GM19023 (cell line): Measurements from ENCODE around the gene RPAP3.
A peak's percentile ranks its signal among the peaks of the same experiment; 100 is the strongest.

Source experiments
- ATAC-seq: cut with Tn5 transposase; IDR thresholded peaks from one replicate; pipeline ENCODE4 v1.9.1; 2021; ENCODE audit warnings: mild to moderate bottlenecking, moderate library complexity; ENCODE audit not compliant: unreplicated experiment

RPAP3 gene, protein sequence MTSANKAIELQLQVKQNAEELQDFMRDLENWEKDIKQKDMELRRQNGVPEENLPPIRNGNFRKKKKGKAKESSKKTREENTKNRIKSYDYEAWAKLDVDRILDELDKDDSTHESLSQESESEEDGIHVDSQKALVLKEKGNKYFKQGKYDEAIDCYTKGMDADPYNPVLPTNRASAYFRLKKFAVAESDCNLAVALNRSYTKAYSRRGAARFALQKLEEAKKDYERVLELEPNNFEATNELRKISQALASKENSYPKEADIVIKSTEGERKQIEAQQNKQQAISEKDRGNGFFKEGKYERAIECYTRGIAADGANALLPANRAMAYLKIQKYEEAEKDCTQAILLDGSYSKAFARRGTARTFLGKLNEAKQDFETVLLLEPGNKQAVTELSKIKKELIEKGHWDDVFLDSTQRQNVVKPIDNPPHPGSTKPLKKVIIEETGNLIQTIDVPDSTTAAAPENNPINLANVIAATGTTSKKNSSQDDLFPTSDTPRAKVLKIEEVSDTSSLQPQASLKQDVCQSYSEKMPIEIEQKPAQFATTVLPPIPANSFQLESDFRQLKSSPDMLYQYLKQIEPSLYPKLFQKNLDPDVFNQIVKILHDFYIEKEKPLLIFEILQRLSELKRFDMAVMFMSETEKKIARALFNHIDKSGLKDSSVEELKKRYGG

DNA sequence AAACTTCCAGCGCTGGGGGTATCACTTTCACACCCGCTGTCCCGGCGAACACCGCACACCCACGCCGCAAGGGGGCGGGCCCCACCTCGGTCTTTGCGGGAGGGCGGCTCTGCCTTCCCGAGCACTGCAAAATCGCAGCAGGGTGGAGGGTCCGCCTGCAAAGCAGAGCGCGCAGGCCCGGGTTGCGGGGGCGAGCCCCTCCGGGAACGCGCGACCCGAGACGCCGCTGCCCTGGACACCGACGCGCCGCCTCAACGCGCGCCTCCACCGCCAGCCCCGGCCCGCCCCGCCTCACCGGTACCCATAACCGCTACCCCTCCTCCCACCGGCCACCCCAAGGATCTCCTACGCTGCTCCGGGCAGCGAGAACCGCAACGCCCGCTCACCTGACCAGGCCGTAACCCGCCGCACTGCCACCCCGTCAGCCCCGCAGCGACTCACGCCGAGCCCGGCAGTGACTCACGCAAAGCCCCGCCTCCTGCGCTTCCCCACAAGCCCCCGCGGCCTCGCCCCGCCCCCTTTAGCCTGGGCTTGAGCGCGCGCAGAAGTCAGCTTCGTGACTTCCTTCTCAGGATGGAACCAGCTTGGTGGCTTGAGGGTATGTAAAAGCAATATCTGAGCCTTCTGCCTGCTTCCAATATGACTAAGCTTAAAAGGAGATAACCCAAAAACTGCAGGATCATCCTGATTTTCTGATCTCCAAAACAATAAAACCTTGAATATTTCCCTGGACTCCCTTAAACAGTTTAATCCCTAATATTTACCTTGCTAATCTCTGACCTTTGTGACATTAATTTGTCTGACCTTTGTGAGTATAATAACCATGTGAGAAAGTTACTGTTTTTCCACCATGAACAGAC is at the start of gene RPAP3:
Gene RPAP3 (minus strand): TSS at position 465 of the 860 bp plus-strand sequence. CDS start 3,190 bp downstream, outside the sequence.
- ATAC-seq: peak; percentile 85

DNA sequence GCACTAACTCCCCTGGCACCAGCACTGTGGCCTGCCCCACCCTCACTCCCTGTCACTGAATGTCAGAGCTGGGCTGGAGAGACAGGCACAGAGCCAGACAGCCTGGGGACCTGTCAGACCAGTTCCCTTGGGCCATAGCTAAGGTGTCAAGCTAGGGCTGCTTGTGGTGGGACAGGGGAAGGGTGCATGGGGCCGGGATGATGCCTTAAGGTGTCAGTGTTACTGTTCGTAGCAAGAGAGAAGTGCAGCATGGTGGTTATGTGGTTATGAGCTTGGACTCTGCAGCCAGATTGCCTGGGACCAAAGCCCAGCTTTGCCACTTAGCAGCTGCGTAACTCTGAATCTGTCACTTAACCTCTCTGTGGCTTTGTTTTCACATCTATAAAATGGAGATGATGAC is 49.1 kb upstream of the RPAP3 start:
- peak; percentile 5 for ATAC-seq

DNA sequence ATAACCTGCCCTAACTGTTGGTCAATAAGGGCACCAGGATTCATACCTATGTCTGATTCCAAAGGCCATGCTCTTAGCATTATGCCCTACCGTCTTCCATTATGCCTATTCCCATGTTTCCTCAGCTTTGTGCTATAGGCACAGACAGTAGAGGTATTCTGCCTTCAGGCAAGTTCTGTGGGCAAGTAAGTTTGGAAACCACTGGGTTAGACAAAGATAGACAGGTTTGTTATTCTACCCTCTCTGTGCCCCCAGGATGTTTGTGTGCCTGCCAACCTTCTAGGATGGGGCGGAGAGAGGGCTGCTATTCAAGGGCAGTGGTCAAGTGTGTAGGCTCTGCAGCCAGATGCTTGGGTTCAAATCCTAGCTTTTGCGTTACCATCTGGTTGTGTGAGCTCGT is 48.3 kb upstream of the RPAP3 start:
- ATAC-seq: no peak

DNA sequence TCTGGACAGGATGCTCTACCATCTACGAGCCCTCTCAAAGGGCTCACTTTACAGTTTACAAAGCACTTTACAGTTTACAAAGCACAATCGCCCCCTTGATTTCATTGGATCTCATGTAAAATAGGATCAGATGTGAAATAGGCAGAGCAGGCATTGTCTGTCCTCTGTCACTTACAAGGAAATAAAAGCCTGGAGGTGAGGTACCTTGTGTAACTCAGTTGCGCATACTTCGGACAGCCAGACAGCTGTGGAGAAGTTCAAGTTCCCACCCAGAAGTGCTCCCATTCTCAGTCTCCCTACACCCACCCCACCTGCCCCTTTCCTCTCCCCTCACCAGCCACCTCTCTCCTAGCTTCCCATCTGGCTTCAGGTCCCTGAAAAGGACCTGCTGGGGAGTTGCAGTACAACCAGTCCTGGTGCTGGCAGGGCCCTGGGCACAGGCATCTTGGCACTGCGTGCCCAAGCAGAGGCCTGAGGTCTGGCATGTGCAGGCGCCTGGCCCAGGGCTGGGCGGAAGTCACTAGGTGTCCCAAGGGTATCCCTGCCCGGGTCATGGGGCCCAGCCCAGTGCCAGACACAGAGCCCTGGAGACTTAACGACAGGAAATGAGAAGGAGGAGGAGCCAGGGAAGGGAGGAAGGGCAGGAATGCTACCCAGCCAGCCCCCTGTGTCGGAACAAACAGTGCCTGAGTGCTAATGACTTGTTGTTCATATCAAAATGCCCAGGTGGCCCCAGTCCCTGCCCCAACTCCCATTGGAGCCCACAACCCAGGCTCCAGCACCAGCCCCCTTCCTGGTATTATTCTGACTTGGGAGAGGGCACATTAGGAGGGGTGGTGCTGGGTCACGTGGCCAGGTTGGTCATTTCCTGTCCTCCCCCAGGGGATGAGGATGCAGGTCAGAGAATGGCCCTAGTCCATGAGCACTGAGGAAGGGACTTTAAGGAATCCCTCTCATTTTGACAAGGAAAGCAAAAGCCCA is 47.5 kb upstream of the RPAP3 start:
- ATAC-seq: no peak

DNA sequence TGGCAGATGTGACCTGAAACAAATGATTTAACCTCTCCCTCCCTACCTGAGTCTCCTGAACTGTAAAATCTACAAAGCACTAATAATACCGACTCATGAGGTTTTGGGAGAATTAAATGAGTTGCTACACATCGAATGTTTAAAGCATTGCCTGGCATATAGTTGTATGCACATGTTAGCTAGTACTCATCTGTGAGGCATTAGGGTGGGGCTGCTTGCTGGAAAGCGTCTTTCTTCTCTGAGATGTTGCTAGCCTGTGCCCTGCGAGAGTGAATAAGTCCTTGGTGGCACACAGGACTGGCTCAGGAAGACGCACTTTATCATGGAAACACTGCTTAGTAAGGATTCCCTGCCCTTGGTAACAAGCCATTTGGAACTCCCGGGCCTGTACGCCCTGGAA is 46.7 kb upstream of the RPAP3 start:
- no peak for ATAC-seq

DNA sequence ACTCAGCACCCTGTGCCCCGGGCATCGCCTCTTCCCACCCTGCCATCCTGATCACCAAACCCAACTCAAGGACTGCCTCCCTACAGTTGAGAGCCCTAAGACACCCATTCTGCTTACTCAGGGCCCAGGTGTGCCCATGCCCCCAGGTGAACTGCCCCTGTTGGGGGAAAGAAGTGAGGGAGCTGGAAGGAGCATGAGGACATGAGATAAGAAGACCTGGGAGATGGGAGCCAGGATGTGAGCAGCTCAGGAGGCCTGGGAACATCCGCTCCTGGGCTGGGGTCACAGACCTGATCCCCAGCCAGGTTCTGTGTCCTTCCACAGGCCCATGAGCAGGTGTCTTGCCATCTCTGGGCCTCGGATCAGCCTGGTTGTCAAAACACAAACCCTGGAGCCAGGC is 46.3 kb upstream of the RPAP3 start:
- no peak for ATAC-seq

DNA sequence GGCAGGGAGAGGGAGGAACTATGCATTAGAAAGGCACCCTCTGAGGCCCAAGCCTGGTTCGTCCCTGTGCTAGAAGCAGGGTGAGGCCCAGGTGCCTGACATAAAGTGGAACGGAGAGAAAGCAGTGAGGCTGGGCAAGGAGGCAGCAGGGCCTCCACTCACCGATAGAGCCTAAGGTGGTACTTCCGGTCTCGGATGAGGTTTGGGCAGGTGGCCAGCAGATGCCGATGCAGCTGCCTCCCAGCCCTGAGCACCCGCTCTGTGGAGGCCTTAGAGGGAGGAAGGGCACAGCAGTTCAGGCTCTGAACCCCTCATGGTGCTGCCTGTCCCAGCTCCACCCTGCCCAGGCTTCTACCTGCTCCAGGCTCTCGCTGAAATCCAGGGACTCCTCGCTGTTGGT is 45.7 kb upstream of the RPAP3 start:
- no peak for ATAC-seq

DNA sequence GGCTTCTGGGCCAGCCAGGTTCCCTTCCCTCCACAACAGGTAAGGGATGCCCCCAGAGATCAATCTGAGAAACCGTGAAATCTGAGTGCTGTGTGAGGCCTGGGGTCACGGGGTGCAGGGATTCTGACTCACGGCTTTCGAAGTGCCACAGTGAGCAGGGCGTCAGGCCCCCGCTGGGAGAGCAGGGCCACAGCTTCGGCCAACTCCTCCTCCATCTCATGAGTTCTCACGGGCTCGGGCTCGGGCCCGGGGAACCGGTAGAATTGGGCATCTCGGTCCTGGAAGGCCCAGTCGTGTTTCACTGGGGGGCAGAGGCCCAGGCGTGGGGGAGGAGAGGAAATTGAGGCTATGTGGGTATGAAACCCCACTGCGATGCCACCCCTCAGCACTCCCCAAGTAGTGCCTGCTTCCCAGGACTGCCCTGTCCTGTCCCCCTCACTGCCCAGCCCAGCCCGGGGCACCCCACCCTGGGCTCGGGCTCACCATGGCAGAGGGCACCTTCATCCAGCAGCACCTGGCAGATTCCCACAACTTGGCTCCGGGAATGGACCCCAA is 45.2 kb upstream of the RPAP3 start:
- ATAC-seq: no peak

DNA sequence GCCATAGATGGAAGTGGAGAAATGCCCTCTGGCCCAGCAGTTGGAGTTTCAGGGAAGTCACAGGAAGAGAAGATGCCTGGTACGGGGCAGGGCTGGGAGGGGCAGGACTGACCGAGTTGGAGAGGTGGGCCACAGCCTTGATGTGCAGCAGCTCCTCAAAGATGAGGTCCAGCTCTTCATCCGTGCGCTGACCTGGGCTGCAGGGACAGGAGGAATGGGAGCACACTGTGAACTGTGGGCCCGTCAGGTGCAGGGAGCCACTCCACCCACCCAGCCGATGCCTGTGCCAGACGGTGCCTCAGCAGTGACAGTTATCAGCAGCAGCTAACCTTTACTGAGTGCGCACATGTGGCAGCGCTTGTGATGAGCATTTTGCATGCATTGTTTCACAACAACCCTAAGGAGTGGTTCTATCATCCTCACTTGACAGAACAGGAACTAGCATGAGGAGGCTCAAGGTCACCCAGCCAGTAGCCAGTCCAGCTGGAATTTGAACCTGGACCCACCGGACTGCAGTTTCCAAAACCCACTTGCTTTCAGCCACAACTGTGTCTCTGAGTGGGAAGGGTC is 44.5 kb upstream of the RPAP3 start:
- no peak for ATAC-seq

DNA sequence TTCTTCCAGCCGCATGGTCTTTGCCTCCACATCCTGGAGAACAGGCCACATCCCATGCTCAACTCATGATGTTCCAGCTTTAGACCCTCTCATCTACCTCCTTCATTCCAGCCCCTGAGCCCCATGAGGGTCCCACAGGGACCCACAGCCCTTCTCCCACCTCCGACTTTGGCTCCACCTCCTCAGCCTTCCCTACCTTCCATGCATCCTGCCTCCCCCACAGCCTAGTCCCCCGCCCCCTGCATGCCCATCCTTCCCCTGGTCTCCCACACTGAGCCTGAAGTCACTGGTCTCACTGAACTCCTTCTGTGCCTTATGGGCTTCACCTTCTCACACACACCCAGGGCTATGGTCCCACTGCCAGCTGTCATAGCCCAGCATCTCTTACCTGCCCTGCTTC is 43.1 kb upstream of the RPAP3 start:
- ATAC-seq: no peak

DNA sequence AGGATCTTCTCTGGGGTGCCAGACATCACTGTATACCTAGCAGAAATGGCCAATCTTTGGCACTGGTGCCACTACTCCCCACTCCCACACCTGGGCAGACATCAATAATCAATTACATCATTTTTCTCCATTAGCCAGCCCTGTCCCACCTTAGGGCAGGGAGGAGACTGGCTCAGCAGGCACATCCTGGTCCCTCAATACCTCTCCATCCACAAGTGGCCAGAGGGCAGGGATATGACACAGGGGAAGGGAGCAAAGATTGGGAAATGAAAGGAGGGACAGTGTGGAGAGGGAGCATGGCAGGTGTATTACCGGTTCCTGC is 42.6 kb upstream of the RPAP3 start:
- ATAC-seq: no peak

DNA sequence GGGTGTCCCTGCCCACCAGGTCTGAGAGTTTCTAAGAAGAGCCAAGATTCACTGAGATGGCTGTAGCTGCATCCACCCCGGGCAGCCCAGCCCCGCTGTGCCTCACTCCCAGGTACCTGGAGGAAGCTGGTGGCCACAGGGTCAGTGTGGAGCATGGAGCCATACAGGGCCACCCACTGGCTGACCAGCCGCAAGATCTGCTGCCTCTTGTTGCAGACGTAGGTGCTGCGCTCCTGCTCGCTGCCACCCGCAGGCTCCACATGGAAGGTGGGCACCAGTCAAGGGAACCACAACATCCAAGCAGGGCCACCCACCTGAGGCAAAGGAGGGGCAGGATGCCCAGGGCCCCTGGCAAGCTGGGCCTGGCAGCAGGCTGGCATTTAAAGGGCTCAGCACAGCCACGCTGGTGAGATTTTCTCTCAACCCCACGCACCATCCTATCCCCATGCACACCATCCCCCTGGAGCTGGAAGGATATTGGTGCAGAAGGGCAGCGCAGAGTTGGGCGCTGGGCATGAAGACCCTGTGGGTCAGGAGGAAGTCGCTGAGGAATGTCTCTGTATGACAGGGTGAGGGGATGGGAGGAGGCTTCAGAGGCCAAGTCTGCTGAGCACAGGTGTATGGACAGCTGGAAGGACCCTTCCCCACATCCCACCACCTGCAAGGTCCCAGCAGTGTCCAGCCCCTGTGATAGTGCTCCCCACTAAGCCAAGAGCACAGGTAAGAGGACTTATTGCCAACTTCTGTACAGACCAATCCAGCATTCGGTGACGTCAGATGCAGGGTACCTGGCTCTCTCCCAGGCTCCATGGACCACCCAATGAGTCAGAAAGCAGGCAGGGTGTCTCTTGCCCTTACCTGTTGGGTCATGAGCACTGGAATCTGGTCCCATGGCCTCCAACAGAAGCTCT is 42.0 kb upstream of the RPAP3 start:
- no peak for ATAC-seq

DNA sequence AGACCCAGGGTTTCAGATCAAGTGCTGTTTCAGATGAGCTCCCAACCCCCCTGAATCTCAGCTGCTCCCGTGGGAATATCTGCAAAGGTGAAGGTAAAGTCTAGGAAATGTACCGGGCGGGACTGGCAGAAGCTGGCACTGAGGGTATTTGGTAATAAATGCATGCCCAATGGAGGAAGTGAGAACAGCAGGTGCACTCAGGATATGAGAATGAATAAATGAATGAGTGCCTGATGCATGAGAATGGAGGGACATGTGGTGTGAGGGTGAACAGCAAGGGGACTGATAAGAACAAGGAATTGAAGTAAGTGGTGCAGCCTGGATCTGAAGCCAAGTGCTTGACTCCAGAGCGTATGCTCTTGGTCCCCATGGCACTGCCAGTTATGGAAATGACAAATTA is 41.3 kb upstream of the RPAP3 start:
- no peak for ATAC-seq

DNA sequence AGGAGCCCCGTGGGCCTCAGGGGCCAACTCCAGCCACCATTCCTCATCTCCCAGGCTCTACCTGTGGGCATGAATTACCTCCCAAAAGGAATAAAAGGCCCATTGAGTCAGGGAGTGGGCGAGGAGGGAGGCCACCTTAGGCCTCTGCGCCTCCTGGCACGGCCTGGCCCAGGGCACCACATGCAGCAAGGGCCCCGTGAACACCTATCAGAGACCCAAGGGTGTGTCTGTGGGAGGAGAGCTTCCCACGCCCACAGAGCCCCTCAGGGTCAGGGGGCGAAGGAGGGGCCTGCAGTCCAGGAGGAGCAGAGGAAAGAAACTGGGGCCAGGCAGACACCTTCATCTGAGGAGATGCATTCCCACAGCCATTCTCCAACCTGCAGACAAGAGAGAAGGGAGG is 40.7 kb upstream of the RPAP3 start:
- no peak for ATAC-seq

DNA sequence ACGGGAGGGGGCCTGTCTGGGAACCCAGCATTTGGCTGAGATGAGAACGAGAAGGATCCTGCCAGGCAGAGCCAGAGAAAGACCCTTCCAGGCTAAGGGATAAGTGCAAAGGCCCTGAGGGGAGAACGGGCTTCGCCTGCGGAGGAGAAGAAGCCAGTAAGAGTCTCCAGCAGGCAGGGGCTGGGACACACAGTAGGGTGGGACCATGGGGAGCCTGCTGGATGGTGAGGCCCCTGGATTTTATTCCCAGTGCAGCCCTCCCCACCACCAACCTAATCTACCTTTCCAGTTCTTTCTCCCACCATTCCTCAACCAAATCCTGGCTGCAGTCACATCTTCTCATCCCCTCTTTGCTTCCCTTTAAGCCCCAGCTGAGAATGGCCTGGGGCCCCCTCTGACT is 40.2 kb upstream of the RPAP3 start:
- no peak for ATAC-seq

DNA sequence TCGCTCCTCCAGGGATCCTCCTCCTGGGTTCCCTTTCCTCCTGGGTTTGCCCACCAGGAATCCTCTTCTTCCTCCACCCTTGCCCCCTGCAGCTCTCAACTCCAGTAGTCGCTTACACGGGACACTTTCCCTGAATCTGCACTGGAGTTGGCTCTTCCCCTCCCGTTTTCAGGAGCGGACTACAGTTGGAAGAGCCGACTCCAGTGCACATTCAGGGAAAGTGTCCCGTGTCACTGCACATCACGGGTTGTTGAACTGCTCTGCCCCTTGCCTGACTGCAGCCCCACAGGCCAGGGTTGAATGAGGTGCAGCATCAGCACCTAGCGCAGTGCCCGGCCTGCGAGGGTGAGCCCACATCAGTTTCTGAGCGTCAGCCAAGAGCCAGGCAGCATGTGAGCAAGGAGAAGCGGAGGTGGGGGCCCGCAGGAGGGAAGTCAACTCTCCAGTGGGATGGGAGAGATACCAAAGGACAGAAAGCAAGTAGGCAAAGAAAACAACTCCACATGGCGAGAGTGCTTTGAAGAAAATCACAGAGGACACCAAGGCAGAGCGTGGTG is 39.7 kb upstream of the RPAP3 start:
- ATAC-seq: no peak

DNA sequence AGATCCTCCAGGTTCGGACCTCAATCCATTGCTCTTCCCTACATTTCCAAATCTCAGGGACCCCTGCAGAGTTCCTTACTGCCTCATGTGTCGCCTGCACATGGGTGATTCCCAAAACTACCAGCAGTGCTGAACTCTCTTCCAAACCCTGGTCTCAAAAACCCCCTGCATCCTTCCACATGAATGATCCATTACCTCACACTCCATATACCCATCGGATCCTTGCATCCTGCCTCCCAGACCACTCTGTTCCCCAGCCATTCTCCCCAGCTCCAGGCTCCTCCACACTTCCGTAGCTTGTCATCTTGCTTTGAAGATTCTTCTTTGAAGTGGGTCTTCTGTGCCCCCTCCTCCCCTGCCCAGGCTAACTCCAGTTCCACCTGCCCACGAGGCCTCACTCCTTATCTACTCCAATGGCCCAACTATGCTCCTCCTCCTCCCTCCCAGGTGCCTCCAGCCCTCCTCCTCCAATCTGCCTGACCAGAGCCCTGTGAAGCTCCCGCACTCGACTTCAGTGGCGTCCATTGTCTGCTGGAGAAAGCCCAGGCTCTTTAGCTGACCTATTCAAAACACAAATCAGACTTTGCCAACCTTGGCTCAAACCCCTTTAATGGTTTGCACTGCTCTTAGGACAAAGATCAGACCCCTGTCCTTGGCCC is 39.1 kb upstream of the RPAP3 start:
- no peak for ATAC-seq

DNA sequence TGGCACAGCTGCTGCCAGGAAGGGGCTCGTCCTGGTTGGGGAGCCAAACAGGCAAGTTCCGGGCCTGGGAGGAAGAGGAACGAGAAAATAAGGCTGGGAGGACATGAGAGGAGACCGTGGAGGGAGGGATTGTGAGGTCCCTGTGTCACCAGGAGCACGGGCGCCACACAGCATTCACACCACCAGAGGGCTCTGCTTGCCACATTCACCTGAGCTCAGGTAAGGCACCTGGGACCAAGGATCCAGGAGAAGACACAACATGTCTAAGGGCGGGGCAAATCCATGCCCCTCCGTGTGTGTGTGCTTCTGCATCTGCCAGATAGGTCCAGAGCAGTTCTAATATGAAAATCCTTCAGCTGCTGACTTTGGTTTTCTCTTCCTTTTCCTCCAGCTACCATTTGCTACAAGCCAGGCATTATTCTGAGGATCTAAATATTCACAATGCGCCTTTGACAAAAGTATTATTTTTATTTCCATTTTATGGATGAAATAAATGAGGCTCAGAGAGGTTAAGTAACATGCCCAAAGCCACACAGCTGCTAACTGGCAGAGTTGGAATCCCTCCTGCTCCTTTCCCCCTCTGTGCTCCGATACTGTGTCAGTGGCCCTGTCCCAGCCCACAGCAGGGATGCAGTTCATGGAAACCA is 38.3 kb upstream of the RPAP3 start:
- ATAC-seq: no peak
